ENCODE data around the gene ULK4.

GRCh38 chr3:41572092-41572491, 389.8 kb downstream of the ULK4 start:
- no peak for TF ChIP-seq HDGF (IDR thresholded peaks at IDR 0.05; ENCODE audit: borderline replicate concordance)
- no peak for TF ChIP-seq FOXM1 (IDR thresholded peaks at IDR 0.05; ENCODE audit: borderline replicate concordance)
- no peak for TF ChIP-seq NFRKB (IDR thresholded peaks at IDR 0.05)
- TF ChIP-seq BHLHE40 (IDR thresholded peaks at IDR 0.05; ENCODE audit: borderline replicate concordance): no peak
- no peak for TF ChIP-seq FOXA1 (IDR thresholded peaks at IDR 0.05)
